Measurements from ENCODE around the gene EPB41L2.
"Not testable (repeated sequence)": the region's sequence is repeated elsewhere in the genome, so short reads cannot be mapped to it uniquely, and the experiment has no call there.

EPB41L2 gene

GRCh38 chr6:130815200-130816071, 247.6 kb downstream of the EPB41L2 start:
- no peak for DNase-seq

- DNase-seq = no peak
Observed at GRCh38 chr6:130814506-130814905, 248.5 kb downstream of the EPB41L2 start.

- no peak for DNase-seq
Observed at GRCh38 chr6:130811932-130812331, 251.1 kb downstream of the EPB41L2 start.

- DNase-seq = no peak
Observed at GRCh38 chr6:130810307-130811030, 252.6 kb downstream of the EPB41L2 start.

GRCh38 chr6:130801368-130801767, 261.7 kb downstream of the EPB41L2 start:
- DNase-seq = not testable (repeated sequence)

GRCh38 chr6:130797061-130797460, 266.0 kb downstream of the EPB41L2 start:
- DNase-seq = no peak

GRCh38 chr6:130796313-130796905, 266.6 kb downstream of the EPB41L2 start:
- no peak for DNase-seq

GRCh38 chr6:130794738-130795137, 268.3 kb downstream of the EPB41L2 start:
- DNase-seq = no peak

- DNase-seq = no peak
Observed at GRCh38 chr6:130794010-130794697, 268.9 kb downstream of the EPB41L2 start.
